SU-DHL-6 (cell line): ENCODE results near the gene MYOCD.

Experiments used
- H2AFZ ChIP-seq: fragments of 200-600 bp; sonication (generic); 2 replicates; pipeline ENCODE4 v1.6.1; 2014; ENCODE audit warnings: low read depth, mild to moderate bottlenecking, moderate library complexity, mixed read lengths, antibody characterized with exemption, low read length; ENCODE audit not compliant: severe bottlenecking
- H3F3A ChIP-seq: fragments of 200-600 bp; shearing (Covaris generic); 2 replicates; pipeline ENCODE4 v1.6.0; 2016; ENCODE audit warnings: antibody characterized with exemption, mild to moderate bottlenecking; ENCODE audit not compliant: insufficient read depth
- H3K27ac ChIP-seq: fragments of 200-600 bp; sonication (generic); 2 replicates; pipeline ENCODE4 v1.5.1; 2016; ENCODE audit warnings: low read depth, mild to moderate bottlenecking, low read length, moderate library complexity, mixed read lengths
- H3K27me3 ChIP-seq: fragments of 200-600 bp; sonication (generic), shearing (Covaris generic); 2 replicates; pipeline ENCODE4 v1.6.0; 2014; ENCODE audit warnings: mild to moderate bottlenecking, low read length
- H3K36me3 ChIP-seq: fragments of 200-600 bp; sonication (generic); 2 replicates; pipeline ENCODE4 v1.6.1; 2014; ENCODE audit warnings: mild to moderate bottlenecking, low read length, mixed read lengths
- H3K4me2 ChIP-seq: fragments of 300-600, 200-600 bp; shearing (Covaris generic), sonication (generic); 2 replicates; pipeline ENCODE4 v1.6.0; 2014; ENCODE audit warnings: low read length, low read depth, mild to moderate bottlenecking; ENCODE audit not compliant: poor library complexity, severe bottlenecking
- H3K4me3 ChIP-seq: fragments of 200-600 bp; sonication (generic); 2 replicates; pipeline ENCODE4 v1.5.1; 2014; ENCODE audit warnings: antibody characterized with exemption, low read length, mild to moderate bottlenecking, mixed read lengths; ENCODE audit not compliant: insufficient read depth, poor library complexity, severe bottlenecking
- H3K79me2 ChIP-seq: fragments of 200-600 bp; sonication (generic); 2 replicates; pipeline ENCODE4 v1.6.1; 2014; ENCODE audit warnings: mild to moderate bottlenecking, low read length, moderate library complexity; ENCODE audit not compliant: insufficient read depth
- H3K9ac ChIP-seq: fragments of 200-600 bp; sonication (generic); 2 replicates; pipeline ENCODE4 v1.7.0; 2014; ENCODE audit warnings: mild to moderate bottlenecking, low read length
- H3K9me2 ChIP-seq: fragments of 200-600 bp; sonication (generic); replicated peaks from 2 replicates; pipeline ENCODE4 v1.6.1; 2014; ENCODE audit warnings: low read length; ENCODE audit not compliant: insufficient read depth
- H3K9me3 ChIP-seq: fragments of 200-600 bp; sonication (generic); 2 replicates; pipeline ENCODE4 v1.6.1; 2014; ENCODE audit warnings: low read length, mixed read lengths; ENCODE audit not compliant: insufficient read depth
- H4K20me1 ChIP-seq: fragments of 200-600 bp; sonication (generic); 2 replicates; pipeline ENCODE4 v1.6.1; 2014; ENCODE audit warnings: low read depth, mild to moderate bottlenecking, antibody characterized with exemption, low read length, moderate library complexity, mixed read lengths
- EZH2phosphoT487 ChIP-seq: fragments of 200-600 bp; sonication (generic), shearing (Covaris generic); conservative IDR thresholded peaks from 2 replicates; pipeline ENCODE4 v1.6.1; 2018; ENCODE audit warnings: mild to moderate bottlenecking, antibody characterized with exemption, low read length, moderate library complexity, mixed read lengths
- TF ChIP-seq, protein P1 (sequence below): fragments of 200-600 bp; sonication (generic); IDR thresholded peaks from one replicate; pipeline ENCODE4 v1.5.1; 2017; ENCODE audit warnings: antibody characterized with exemption, mild to moderate bottlenecking, low read length, moderate library complexity; ENCODE audit not compliant: insufficient read depth, poor library complexity, severe bottlenecking

MYOCD gene

DNA sequence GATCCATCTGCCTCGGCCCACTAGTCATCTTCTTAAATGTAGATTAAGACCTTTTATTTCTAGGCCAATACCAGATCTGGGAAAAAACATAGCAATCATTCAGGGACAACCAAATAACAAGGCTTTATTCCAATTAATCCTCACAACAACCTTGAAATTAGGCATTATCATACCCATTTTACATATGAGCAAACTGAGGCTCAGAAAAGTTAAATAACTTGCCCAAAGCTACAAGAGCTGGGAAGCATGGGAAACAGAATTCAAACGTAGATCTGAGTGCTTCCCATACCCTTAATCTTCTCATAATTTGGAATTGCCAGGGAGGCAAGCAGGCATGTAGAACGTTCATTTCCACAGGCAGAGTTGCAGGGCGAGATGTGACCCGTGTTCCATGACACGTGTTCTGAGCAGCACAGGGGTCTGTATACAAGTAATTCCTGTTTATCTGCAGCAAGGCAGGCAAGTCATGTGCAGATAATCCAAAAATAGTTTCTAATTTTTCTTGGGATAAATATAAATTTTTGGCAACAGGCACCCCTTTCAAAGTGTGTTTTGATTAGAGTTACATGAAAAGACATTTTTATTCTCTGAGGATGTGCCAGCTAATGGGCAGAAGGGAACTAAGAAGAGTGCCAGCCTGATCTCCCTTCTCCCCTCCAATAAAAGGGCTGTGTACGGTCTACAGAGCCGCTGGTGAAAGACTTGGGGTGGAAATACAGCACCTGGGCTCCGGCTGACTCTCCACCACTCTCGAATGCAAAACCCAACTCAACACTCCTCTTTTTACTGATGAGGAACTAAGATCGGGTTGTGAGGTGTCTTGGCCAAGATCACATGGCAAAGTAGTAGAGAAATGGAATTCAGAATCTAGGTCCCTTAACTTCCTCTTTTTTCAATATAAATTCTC is 27.7 kb upstream of the MYOCD start:
- H3K27ac ChIP-seq = no peak overlapping the region
- H3K9ac ChIP-seq = no peak overlapping the region
- H3K79me2 ChIP-seq = no peaks in the 10 kb centered on the region
- H3K9me3 ChIP-seq = no peaks in the 10 kb centered on the region
- no peaks in the 10 kb centered on the region for H3K36me3 ChIP-seq
- no peak overlapping the region for H2AFZ ChIP-seq
- no peaks in the 10 kb centered on the region for H3F3A ChIP-seq
- no peak overlapping the region for H3K4me3 ChIP-seq
- no peaks in the 10 kb centered on the region for H3K9me2 ChIP-seq
- no peaks in the 10 kb centered on the region for H4K20me1 ChIP-seq
- no peaks in the 10 kb centered on the region for H3K27me3 ChIP-seq
- TF ChIP-seq, protein P1, sequence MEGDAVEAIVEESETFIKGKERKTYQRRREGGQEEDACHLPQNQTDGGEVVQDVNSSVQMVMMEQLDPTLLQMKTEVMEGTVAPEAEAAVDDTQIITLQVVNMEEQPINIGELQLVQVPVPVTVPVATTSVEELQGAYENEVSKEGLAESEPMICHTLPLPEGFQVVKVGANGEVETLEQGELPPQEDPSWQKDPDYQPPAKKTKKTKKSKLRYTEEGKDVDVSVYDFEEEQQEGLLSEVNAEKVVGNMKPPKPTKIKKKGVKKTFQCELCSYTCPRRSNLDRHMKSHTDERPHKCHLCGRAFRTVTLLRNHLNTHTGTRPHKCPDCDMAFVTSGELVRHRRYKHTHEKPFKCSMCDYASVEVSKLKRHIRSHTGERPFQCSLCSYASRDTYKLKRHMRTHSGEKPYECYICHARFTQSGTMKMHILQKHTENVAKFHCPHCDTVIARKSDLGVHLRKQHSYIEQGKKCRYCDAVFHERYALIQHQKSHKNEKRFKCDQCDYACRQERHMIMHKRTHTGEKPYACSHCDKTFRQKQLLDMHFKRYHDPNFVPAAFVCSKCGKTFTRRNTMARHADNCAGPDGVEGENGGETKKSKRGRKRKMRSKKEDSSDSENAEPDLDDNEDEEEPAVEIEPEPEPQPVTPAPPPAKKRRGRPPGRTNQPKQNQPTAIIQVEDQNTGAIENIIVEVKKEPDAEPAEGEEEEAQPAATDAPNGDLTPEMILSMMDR = no peak
- TF ChIP-seq EZH2phosphoT487 = no peak
- no peak overlapping the region for H3K4me2 ChIP-seq

DNA sequence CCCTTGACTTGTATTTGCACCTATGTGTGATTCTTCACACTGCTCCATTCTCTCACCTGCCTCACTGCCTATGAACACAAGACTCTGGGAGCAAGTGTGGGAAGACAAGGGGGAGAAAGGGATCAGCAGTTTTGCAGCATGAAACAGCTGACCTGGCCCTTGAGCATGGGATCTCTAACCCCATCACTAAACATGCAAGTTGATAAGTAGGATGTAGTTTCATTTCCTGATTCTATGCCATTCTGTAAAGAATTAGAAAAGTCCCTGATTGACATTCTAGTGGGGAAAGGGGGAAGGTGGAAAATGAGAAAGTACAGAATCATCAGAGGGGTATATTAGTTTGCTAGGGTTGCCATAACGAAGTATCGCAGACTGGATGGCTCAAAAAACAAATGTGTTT is 25.3 kb upstream of the MYOCD start:
- H3K36me3 ChIP-seq = no peaks in the 10 kb centered on the region
- H3K4me3 ChIP-seq = no peak overlapping the region
- H3K79me2 ChIP-seq = no peaks in the 10 kb centered on the region
- no peaks in the 10 kb centered on the region for H4K20me1 ChIP-seq
- no peak overlapping the region for H3K27ac ChIP-seq
- TF ChIP-seq EZH2phosphoT487 = no peak
- TF ChIP-seq, protein P1 = no peak
- H3K27me3 ChIP-seq = no peaks in the 10 kb centered on the region
- H3K4me2 ChIP-seq = no peak overlapping the region
- H3K9me3 ChIP-seq = no peaks in the 10 kb centered on the region
- no peaks in the 10 kb centered on the region for H3F3A ChIP-seq
- no peaks in the 10 kb centered on the region for H3K9me2 ChIP-seq
- H2AFZ ChIP-seq = no peak overlapping the region
- no peak overlapping the region for H3K9ac ChIP-seq

DNA sequence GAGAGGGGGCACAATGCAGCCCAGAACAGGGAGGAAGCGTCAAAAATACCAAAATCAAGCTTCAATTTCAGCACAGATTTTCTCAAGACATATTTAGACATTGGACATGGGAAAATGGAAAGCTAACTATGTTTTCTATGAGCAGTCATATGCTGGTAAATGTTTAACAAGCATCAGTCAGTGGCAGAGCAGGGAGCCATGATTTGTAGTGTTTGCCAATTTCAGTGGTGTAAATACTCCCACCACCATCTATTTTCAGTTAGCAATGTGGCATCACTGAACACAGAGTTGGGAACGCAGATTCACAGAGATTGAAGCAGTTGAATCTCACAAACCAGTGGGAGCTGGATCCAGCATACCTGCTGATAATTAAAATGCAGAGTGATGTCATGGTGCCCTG is 24.6 kb upstream of the MYOCD start:
- no peak overlapping the region for H3K9ac ChIP-seq
- no peaks in the 10 kb centered on the region for H3K27me3 ChIP-seq
- H3F3A ChIP-seq = no peaks in the 10 kb centered on the region
- H3K9me3 ChIP-seq = no peaks in the 10 kb centered on the region
- TF ChIP-seq, protein P1 = no peak
- no peak for TF ChIP-seq EZH2phosphoT487
- no peak overlapping the region for H2AFZ ChIP-seq
- H3K9me2 ChIP-seq = no peaks in the 10 kb centered on the region
- no peak overlapping the region for H3K4me2 ChIP-seq
- no peaks in the 10 kb centered on the region for H4K20me1 ChIP-seq
- no peaks in the 10 kb centered on the region for H3K36me3 ChIP-seq
- H3K27ac ChIP-seq = no peak overlapping the region
- H3K79me2 ChIP-seq = no peaks in the 10 kb centered on the region
- no peak overlapping the region for H3K4me3 ChIP-seq
